Testis (tissue), 3 donors: Measurements from ENCODE around the gene CASTOR1. TPM values are rescaled to one million over a fixed set of nuclear protein-coding genes. Genes with fewer than 3 reads are reported as not detected.

Experiments used
- DNase-seq: peaks from one replicate; pipeline ENCODE4 v3.0.0-alpha.2; 2019
- H3K27ac ChIP-seq, 2 donors: fragments of 200-600 bp; sonication (generic); one replicate each; pipeline ENCODE4 v1.5.1; 2019
- H3K27me3 ChIP-seq: fragments of 200-600 bp; sonication (generic); one replicate; pipeline ENCODE4 v1.5.1; 2019
- H3K36me3 ChIP-seq: fragments of 200-600 bp; sonication (generic); one replicate; pipeline ENCODE4 v1.5.1; 2017; ENCODE audit warnings: low read depth; ENCODE audit errors: missing control alignments
- H3K4me1 ChIP-seq: fragments of 200-600 bp; sonication (generic); one replicate; pipeline ENCODE4 v1.5.1; 2019
- H3K4me3 ChIP-seq, 2 donors: fragments of 200-600 bp; sonication (generic); one replicate each; pipeline ENCODE4 v1.5.1; 2017 to 2019
- H3K9me3 ChIP-seq: fragments of 200-600 bp; sonication (generic); one replicate; pipeline ENCODE4 v1.5.1; 2017
- POLR2A ChIP-seq: fragments of 450-650 bp; IDR thresholded peaks from one replicate; pipeline ENCODE4 v1.6.1; 2017; ENCODE audit warnings: antibody characterized with exemption, mild to moderate bottlenecking, moderate library complexity
- WGBS, 2 donors: methylation state at CpG; one replicate each; pipeline ENCODE4 v1.1.5; 2018; 5-methylcytosine and 5-hydroxymethylcytosine counted together
- intact Hi-C: fragments of 100-400 bp; cut with DNase I; formaldehyde crosslinking; loops from one replicate; pipeline ENCODE4 v1.15.1; 2023; ENCODE audit warnings: low total_unique reads
- polyA plus RNA-seq: library from polyadenylated mRNA; stranded (reverse); fragments of 350-450 nt; fragmentation: Illumina TruSeq; extraction: RNeasy Lipid Tissue Mini Kit (QIAGEN cat#74804); gene quantifications from one replicate; pipeline ENCODE4 v1.2.3, GENCODE V29; 2014; ENCODE audit warnings: low read depth, low replicate concordance; ENCODE audit not compliant: insufficient read depth
- total RNA-seq, 2 donors: library from RNA; depleted of rRNA; stranded (reverse); fragments of >200 nt; gene quantifications; one replicate each; pipeline ENCODE4 v1.2.3, GENCODE V29; 2016
- TF ChIP-seq, protein P1 (sequence below), 3 experiments: fragments of 450-650 bp in 2 of 3; fragments of 200-600 bp in 1 of 3; sonication (generic) in 1 of 3; IDR thresholded peaks; one replicate each; pipeline ENCODE4 v1.5.1; 2016 to 2019; ENCODE audit warnings: antibody characterized with exemption in 3 of 3, mild to moderate bottlenecking in 2 of 3, moderate library complexity in 1 of 3

Gene CASTOR1
- total and polyA plus RNA-seq, 3 donors from 2014 or later = 32.8 to 71.4 (median 36.7) TPM

DNA sequence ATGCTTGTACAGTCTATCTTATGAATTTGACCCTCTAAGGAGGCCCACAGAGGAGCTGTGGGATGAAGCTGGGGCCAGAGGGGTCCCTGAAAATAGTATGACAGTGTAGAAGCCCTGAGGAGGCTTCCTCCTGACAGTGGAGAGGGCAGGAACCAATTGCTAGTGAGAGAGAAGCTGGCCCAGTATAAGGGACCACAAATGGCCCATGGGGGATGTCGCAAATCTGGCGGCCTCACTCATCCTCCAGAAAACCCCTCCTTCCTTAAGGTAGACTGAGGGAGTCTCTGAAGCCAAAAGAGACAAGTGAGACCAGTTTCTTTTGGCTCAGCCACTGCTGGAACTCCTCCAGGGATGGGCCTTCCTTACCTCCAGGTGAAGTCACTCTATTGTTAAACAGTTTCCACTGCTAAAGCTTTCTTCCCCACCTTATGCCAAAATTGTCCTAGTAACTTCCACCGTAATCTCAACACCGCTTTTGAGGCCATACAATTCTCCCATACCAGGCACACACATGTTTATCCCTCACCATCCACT is 17.8 kb upstream of the CASTOR1 start:
- TF ChIP-seq, protein P1, sequence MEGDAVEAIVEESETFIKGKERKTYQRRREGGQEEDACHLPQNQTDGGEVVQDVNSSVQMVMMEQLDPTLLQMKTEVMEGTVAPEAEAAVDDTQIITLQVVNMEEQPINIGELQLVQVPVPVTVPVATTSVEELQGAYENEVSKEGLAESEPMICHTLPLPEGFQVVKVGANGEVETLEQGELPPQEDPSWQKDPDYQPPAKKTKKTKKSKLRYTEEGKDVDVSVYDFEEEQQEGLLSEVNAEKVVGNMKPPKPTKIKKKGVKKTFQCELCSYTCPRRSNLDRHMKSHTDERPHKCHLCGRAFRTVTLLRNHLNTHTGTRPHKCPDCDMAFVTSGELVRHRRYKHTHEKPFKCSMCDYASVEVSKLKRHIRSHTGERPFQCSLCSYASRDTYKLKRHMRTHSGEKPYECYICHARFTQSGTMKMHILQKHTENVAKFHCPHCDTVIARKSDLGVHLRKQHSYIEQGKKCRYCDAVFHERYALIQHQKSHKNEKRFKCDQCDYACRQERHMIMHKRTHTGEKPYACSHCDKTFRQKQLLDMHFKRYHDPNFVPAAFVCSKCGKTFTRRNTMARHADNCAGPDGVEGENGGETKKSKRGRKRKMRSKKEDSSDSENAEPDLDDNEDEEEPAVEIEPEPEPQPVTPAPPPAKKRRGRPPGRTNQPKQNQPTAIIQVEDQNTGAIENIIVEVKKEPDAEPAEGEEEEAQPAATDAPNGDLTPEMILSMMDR (IDR thresholded peaks at IDR 0.05) = no peak
- Histone ChIP-seq H3K36me3 (no peaks in the 10 kb centered on the region), H3K4me1 (peaks cover 77% of the 10 kb centered on the region), H3K27me3 (no peaks in the 10 kb centered on the region), H3K27ac (peak overlapping the region in 1 of 2 donors; percentile 82), H3K9me3 (no peaks in the 10 kb centered on the region), H3K4me3 (no peak overlapping the region)
- DNase-seq = no peak
- 80 to 90% methylated on average over 4 of the region's 4 CpGs for WGBS, 2 donors
- intact Hi-C loops = no loop called here

- no peak for DNase-seq
- intact Hi-C loops = no loop called here
- TF ChIP-seq, protein P1 (IDR thresholded peaks at IDR 0.05) = no peak
- TF ChIP-seq POLR2A = no peak
- H3K27ac ChIP-seq = peak overlapping the region in 1 of 2 donors; percentile 82
- WGBS, 2 donors = 86 to 100% methylated on average over 1 of the region's 1 CpG
- H3K9me3 ChIP-seq = no peaks in the 10 kb centered on the region
- H3K4me1 ChIP-seq = peaks cover 77% of the 10 kb centered on the region
- H3K4me3 ChIP-seq = no peak overlapping the region
- H3K36me3 ChIP-seq = no peaks in the 10 kb centered on the region
- no peaks in the 10 kb centered on the region for H3K27me3 ChIP-seq
Observed at GRCh38 chr22:30306627-30307011, 17.3 kb upstream of the CASTOR1 start.

- DNase-seq = no peak
- Histone ChIP-seq H3K36me3 (no peaks in the 10 kb centered on the region), H3K9me3 (no peaks in the 10 kb centered on the region), H3K27me3 (no peaks in the 10 kb centered on the region), H3K4me1 (peaks cover 77% of the 10 kb centered on the region), H3K27ac (peak overlapping the region; percentile 63 to 82), H3K4me3 (no peak overlapping the region)
- TF ChIP-seq, protein P1 (IDR thresholded peaks at IDR 0.05) = no peak
- TF ChIP-seq POLR2A = no peak
- 50 to 54% methylated on average over 3 of the region's 3 CpGs for WGBS, 2 donors
- intact Hi-C loops = no loop called here
Observed at GRCh38 chr22:30305906-30306626, 16.8 kb upstream of the CASTOR1 start.

DNA sequence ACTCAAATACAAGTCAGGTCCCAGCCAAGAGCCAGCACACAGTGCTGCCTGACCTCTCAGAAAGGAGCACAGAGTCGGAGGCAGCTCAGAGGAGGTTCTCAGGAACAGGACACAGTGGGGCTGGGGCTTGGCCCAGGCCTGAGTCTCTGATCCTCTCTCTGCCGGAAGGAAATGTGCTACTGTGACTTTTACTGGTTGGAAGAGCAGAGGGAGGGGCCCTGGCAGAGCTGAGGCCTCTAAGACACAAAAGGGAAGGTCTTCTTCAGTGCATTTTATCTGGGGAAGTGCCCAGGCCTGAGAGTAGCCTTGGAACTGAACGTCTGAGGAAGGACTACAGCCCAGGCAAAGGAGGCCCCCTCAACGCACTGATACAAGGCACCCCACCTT is 16.2 kb upstream of the CASTOR1 start:
- intact Hi-C loops = no loop called here
- Histone ChIP-seq H3K4me1 (peaks cover 72% of the 10 kb centered on the region), H3K9me3 (no peaks in the 10 kb centered on the region), H3K4me3 (no peak overlapping the region), H3K27ac (peak overlapping the region; percentile 63 to 82), H3K36me3 (no peaks in the 10 kb centered on the region), H3K27me3 (no peaks in the 10 kb centered on the region)
- DNase-seq = peak; percentile 82
- TF ChIP-seq POLR2A = no peak
- TF ChIP-seq, protein P1 (IDR thresholded peaks at IDR 0.05) = no peak
- WGBS, 2 donors = 21 to 34% methylated on average over 4 of the region's 4 CpGs
